Measurements from ENCODE around the gene DISC1. TPM values are rescaled to one million over a fixed set of nuclear protein-coding genes. Genes with fewer than 3 reads are reported as not detected.

Gene DISC1
- total RNA-seq, 3 donors from 2014 or later = 12.1 to 18.9 (median 12.4) TPM

DNA sequence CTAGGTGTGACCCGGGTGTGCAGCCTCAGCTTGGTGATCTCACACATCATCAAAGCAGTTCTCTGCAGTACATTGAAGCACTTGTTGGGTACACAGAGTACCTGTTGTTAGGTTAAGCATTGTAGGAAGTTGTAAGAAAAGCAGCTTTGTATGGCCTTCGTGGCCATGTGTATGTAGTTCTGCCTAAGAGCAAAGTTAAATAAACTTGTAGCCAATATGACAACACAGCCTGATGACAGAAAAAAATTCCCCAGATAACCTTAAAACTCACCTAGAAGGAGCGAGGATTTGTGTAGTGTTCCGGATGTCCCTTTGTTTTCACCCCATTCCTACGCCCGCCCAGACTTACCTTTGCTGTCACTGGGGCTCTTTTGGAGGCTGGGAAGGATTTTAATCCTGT, 48.0 kb downstream of the DISC1 start:
- no peak for DNase-seq (ENCODE audit: low spot score in 2 of 2)
- intact Hi-C loops (cut with DNase I; ENCODE audit: low total_unique reads) = no loop called here
- Histone ChIP-seq H3K36me3 (no peaks in the 10 kb centered on the region), H3K27ac (no peak overlapping the region), H3K27me3 (no peaks in the 10 kb centered on the region), H3K4me1 (no peaks in the 10 kb centered on the region), H3K4me3 (no peak overlapping the region), H3K9me3 (peaks cover 0 to 13% of the 10 kb centered on the region in 2 donors)
- TF ChIP-seq, protein P1, sequence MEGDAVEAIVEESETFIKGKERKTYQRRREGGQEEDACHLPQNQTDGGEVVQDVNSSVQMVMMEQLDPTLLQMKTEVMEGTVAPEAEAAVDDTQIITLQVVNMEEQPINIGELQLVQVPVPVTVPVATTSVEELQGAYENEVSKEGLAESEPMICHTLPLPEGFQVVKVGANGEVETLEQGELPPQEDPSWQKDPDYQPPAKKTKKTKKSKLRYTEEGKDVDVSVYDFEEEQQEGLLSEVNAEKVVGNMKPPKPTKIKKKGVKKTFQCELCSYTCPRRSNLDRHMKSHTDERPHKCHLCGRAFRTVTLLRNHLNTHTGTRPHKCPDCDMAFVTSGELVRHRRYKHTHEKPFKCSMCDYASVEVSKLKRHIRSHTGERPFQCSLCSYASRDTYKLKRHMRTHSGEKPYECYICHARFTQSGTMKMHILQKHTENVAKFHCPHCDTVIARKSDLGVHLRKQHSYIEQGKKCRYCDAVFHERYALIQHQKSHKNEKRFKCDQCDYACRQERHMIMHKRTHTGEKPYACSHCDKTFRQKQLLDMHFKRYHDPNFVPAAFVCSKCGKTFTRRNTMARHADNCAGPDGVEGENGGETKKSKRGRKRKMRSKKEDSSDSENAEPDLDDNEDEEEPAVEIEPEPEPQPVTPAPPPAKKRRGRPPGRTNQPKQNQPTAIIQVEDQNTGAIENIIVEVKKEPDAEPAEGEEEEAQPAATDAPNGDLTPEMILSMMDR (IDR thresholded peaks at IDR 0.05) = no peak
- TF ChIP-seq POLR2A (IDR thresholded peaks at IDR 0.05) = no peak
- TF ChIP-seq POLR2AphosphoS5 (IDR thresholded peaks at IDR 0.05) = no peak

DNA sequence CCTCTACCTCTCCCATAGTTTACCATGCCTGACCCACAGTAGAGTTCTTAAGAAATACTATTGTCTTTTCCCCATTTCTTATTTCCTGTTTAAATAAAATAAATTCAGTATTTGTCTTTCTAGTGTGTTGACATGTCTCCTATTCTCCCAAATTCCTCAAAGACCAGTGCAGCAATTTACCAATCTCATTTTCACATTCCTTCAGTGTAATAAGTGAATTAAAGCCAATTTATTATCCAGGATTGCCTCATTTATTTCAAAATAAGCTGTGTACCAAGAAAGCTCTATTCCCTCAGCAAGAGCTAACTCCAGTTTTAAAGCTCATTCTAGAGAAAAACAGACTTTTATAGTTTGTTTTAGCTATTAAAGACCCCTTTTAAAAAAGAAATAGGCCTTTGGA, 49.9 kb downstream of the DISC1 start:
- no peak for DNase-seq (ENCODE audit: low spot score in 2 of 2)
- H3K27me3 ChIP-seq = no peaks in the 10 kb centered on the region
- H3K4me1 ChIP-seq = no peaks in the 10 kb centered on the region
- intact Hi-C loops (cut with DNase I; ENCODE audit: low total_unique reads) = no loop called here
- TF ChIP-seq POLR2A (IDR thresholded peaks at IDR 0.05) (no peak), POLR2AphosphoS5 (IDR thresholded peaks at IDR 0.05) (no peak)
- TF ChIP-seq, protein P1 (IDR thresholded peaks at IDR 0.05) = no peak
- no peaks in the 10 kb centered on the region for H3K9me3 ChIP-seq
- H3K36me3 ChIP-seq = no peaks in the 10 kb centered on the region
- no peak overlapping the region for H3K27ac ChIP-seq
- no peak overlapping the region for H3K4me3 ChIP-seq

- intact Hi-C loops (cut with DNase I; ENCODE audit: low total_unique reads) = no loop called here
- no peak overlapping the region for H3K4me3 ChIP-seq
- H3K4me1 ChIP-seq = no peaks in the 10 kb centered on the region
- TF ChIP-seq POLR2A (IDR thresholded peaks at IDR 0.05) = no peak
- DNase-seq (ENCODE audit: low spot score in 2 of 2) = no peak
- H3K36me3 ChIP-seq = no peaks in the 10 kb centered on the region
- no peaks in the 10 kb centered on the region for H3K9me3 ChIP-seq
- no peak overlapping the region for H3K27ac ChIP-seq
- no peaks in the 10 kb centered on the region for H3K27me3 ChIP-seq
These were observed 50.9 kb downstream of the DISC1 start for GRCh38 chr1:231677442-231677841.

- intact Hi-C loops (cut with DNase I; ENCODE audit: low total_unique reads) = no loop called here
- TF ChIP-seq POLR2AphosphoS5 (IDR thresholded peaks at IDR 0.05) = no peak
- no peak for TF ChIP-seq POLR2A (IDR thresholded peaks at IDR 0.05)
- TF ChIP-seq, protein P1 (IDR thresholded peaks at IDR 0.05) = no peak
- H3K9me3 ChIP-seq = no peaks in the 10 kb centered on the region
- no peak overlapping the region for H3K4me3 ChIP-seq
- H3K27ac ChIP-seq = no peak overlapping the region
- no peaks in the 10 kb centered on the region for H3K4me1 ChIP-seq
- DNase-seq (ENCODE audit: low spot score in 2 of 2) = no peak
- no peaks in the 10 kb centered on the region for H3K27me3 ChIP-seq
- H3K36me3 ChIP-seq = no peaks in the 10 kb centered on the region
These were observed 51.4 kb downstream of the DISC1 start for GRCh38 chr1:231678011-231678432.

DNA sequence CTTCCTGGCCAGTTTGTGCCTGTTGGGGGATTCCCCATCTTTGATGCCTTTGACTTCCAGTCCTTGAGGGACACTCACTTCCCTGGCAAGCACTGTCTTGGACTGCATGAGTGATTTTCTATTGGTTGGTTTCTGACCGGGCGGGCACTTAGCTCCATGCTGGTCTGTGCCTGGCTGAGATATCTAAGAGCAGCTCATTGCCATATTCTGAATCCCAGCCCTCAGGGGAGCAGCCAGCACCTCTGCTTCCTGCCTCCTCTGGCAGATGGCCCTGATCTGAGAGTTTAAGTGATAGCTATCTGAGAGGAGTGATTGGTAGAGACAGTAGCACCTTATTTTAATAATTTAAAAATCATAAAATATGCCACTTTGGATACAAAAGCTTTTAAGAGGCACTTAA, 52.5 kb downstream of the DISC1 start:
- intact Hi-C loops (cut with DNase I; ENCODE audit: low total_unique reads) = no loop called here
- no peak overlapping the region for H3K27ac ChIP-seq
- H3K27me3 ChIP-seq = no peaks in the 10 kb centered on the region
- DNase-seq (ENCODE audit: low spot score in 2 of 2) = no peak
- no peaks in the 10 kb centered on the region for H3K9me3 ChIP-seq
- H3K4me1 ChIP-seq = no peaks in the 10 kb centered on the region
- TF ChIP-seq, protein P1 (IDR thresholded peaks at IDR 0.05) = no peak
- no peak overlapping the region for H3K4me3 ChIP-seq
- H3K36me3 ChIP-seq = no peaks in the 10 kb centered on the region

- H3K9me3 ChIP-seq = peaks cover 0 to 2% of the 10 kb centered on the region in 2 donors
- no peak for DNase-seq (ENCODE audit: low spot score in 2 of 2)
These were observed 54.4 kb downstream of the DISC1 start for GRCh38 chr1:231681006-231681405.

More at GRCh38 chr1:231681006-231681405, 54.4 kb downstream of the DISC1 start:
- no peaks in the 10 kb centered on the region for H3K27me3 ChIP-seq
- intact Hi-C loops (cut with DNase I; ENCODE audit: low total_unique reads) = no loop called here
- H3K27ac ChIP-seq = no peak overlapping the region
- no peak overlapping the region for H3K4me3 ChIP-seq
- TF ChIP-seq POLR2A (IDR thresholded peaks at IDR 0.05) (no peak), POLR2AphosphoS5 (IDR thresholded peaks at IDR 0.05) (no peak)
- TF ChIP-seq, protein P1 (IDR thresholded peaks at IDR 0.05) = no peak
- no peaks in the 10 kb centered on the region for H3K36me3 ChIP-seq
- H3K4me1 ChIP-seq = no peaks in the 10 kb centered on the region
